K562 (cell line): ENCODE results near the gene CRELD2. TPM values are rescaled to one million over a fixed set of nuclear protein-coding genes. Genes with fewer than 3 reads are reported as not detected.

Source experiments
- ATAC-seq: fragments of 200-7000 bp; cut with Tn5 transposase; 3 replicates; pipeline ENCODE4 v1.9.1; 2020; ENCODE audit warnings: moderate library complexity
- BruUV-seq: library from RNA; stranded (reverse); fragments of 400-500 nt; replicated peaks from 2 replicates; lab custom pipeline; 2021; lab: Mats Ljungman, UMichigan
- CTCF ChIA-PET: fragments of 300-600 bp; formaldehyde crosslinking; extraction: SDS; loops from one replicate; lab custom pipeline; 2021; ENCODE audit warnings: low intra/inter-chr PET ratio; lab: Yijun Ruan, JAX
- POLR2A ChIA-PET: fragments of 300-600, 350-650 bp; sonication (Branson Sonifier 250); formaldehyde crosslinking; extraction: SDS; loops from one replicate; lab custom pipeline; 2021; ENCODE audit warnings: antibody characterized with exemption, inconsistent platforms; lab: Yijun Ruan, JAX
- DNase-seq, 4 experiments: peaks; one replicate each; pipeline versions ENCODE4 v3.0.0 to v3.0.0-alpha.2; 2011 to 2018; ENCODE audit warnings: low spot score in 3 of 4, mixed read lengths in 3 of 4; ENCODE audit errors: extremely low read depth in 1 of 4
- FAIRE-seq: peaks from 2 replicates; lab custom pipeline; 2011; peaks lifted over from hg19 to GRCh38; lab: Jason Lieb, UNC
- H2AFZ ChIP-seq: 2 replicates; pipeline ENCODE4 v1.6.0; 2011; ENCODE audit warnings: low read depth, low read length, control low read depth, inconsistent platforms
- H3K27ac ChIP-seq: fragments of 200-600 bp; 3 replicates; pipeline ENCODE4 v1.8.0; 2011; ENCODE audit warnings: low read depth, mild to moderate bottlenecking, control low read depth, inconsistent platforms, low read length, moderate library complexity, mixed read lengths; ENCODE audit errors: extremely low read depth
- H3K27me3 ChIP-seq, 2 experiments: fragments of 300-600 bp in 1 of 2; 2 replicates in 1 of 2; 3 replicates in 1 of 2; pipeline versions ENCODE4 v1.6.0 to v1.8.0; 2011; ENCODE audit warnings: inconsistent platforms in 2 of 2, low read length in 2 of 2, mild to moderate bottlenecking in 1 of 2, mixed read lengths in 1 of 2, moderate library complexity in 1 of 2; ENCODE audit not compliant: control insufficient read depth in 2 of 2, insufficient read depth in 2 of 2
- H3K36me3 ChIP-seq: fragments of 300-600 bp; 3 replicates; pipeline ENCODE4 v1.8.0; 2011; ENCODE audit warnings: mild to moderate bottlenecking, low read length, inconsistent platforms; ENCODE audit not compliant: control insufficient read depth, insufficient read depth
- H3K4me1 ChIP-seq, 2 experiments: fragments of 200-600 bp in 1 of 2; replicated peaks in 1 of 2; 2 replicates in 1 of 2; 3 replicates in 1 of 2; pipeline versions ENCODE4 v1.5.1 to v1.8.0; 2011; ENCODE audit warnings: inconsistent platforms in 2 of 2, low read length in 2 of 2, mild to moderate bottlenecking in 1 of 2, mixed read lengths in 1 of 2, moderate library complexity in 1 of 2; ENCODE audit not compliant: control insufficient read depth in 2 of 2, insufficient read depth in 2 of 2
- H3K4me2 ChIP-seq: 2 replicates; pipeline ENCODE4 v1.6.1; 2011; ENCODE audit warnings: low read length, control low read depth, inconsistent platforms, mixed read lengths; ENCODE audit not compliant: insufficient read depth
- H3K4me3 ChIP-seq: fragments of 200-600 bp; sonication (generic), shearing (Covaris generic); 2 replicates; pipeline ENCODE4 v1.5.1; 2016; ENCODE audit warnings: control low read depth, inconsistent platforms
- H3K79me2 ChIP-seq: fragments of 200-600 bp; 3 replicates; pipeline ENCODE4 v1.8.0; 2011; ENCODE audit warnings: low read length, inconsistent platforms; ENCODE audit not compliant: control insufficient read depth, insufficient read depth
- H3K9ac ChIP-seq, 2 experiments: 2 replicates each; pipeline versions ENCODE4 v1.6.0 to v1.6.1; 2011; ENCODE audit warnings: low read depth in 2 of 2, low read length in 2 of 2, control low read depth in 1 of 2, inconsistent platforms in 1 of 2, mild to moderate bottlenecking in 1 of 2, mixed read lengths in 1 of 2; ENCODE audit not compliant: insufficient read depth in 1 of 2
- H3K9me1 ChIP-seq: one replicate; pipeline ENCODE4 v1.6.0; 2011; ENCODE audit warnings: inconsistent platforms, mild to moderate bottlenecking, low read length, moderate library complexity; ENCODE audit not compliant: control insufficient read depth, insufficient read depth
- H3K9me3 ChIP-seq: replicated peaks from 2 replicates; pipeline ENCODE4 v1.5.1; 2011; ENCODE audit warnings: low read depth, low read length, inconsistent platforms; ENCODE audit not compliant: control insufficient read depth, insufficient read depth
- H4K20me1 ChIP-seq: replicated peaks from 2 replicates; pipeline ENCODE4 v1.6.1; 2011; ENCODE audit warnings: low read length, inconsistent platforms, mixed read lengths; ENCODE audit not compliant: control insufficient read depth, insufficient read depth
- DPF2 ChIP-seq: fragments of 450-650 bp; IDR thresholded peaks from 2 replicates; pipeline ENCODE4 v1.6.1; 2016
- HMG20B ChIP-seq: fragments of 250-450 bp; sonication (Bioruptor Pico); IDR thresholded peaks from 2 replicates; pipeline ENCODE4 v1.5.0; 2021; ENCODE audit warnings: mild to moderate bottlenecking
- KDM5B ChIP-seq: fragments of 200-600 bp; sonication (generic); IDR thresholded peaks from 2 replicates; pipeline ENCODE4 v1.6.1; 2012; ENCODE audit warnings: low read depth, mild to moderate bottlenecking, moderate library complexity, low read length, control low read depth, inconsistent platforms; ENCODE audit not compliant: insufficient replicate concordance
- MBD2 ChIP-seq: sonication (generic); IDR thresholded peaks from 2 replicates; pipeline ENCODE4 v1.6.1; 2016; ENCODE audit warnings: low read depth, borderline replicate concordance
- PHF21A ChIP-seq: fragments of 450-650 bp; IDR thresholded peaks from 2 replicates; pipeline ENCODE4 v1.6.1; 2017; ENCODE audit warnings: low read depth, borderline replicate concordance
- POLR2A ChIP-seq: fragments of 450-650 bp; conservative IDR thresholded peaks from 2 replicates; pipeline ENCODE4 v1.6.1; 2016
- PURB ChIP-seq: sonication (generic); formaldehyde crosslinking; IDR thresholded peaks from 2 replicates; pipeline ENCODE4 v1.9.0; 2021; ENCODE audit warnings: low read depth, mild to moderate bottlenecking, missing genetic modification reagents
- RBBP5 ChIP-seq: fragments of 200-600 bp; sonication (generic); IDR thresholded peaks from 2 replicates; pipeline ENCODE4 v1.6.1; 2012; ENCODE audit warnings: borderline replicate concordance, mild to moderate bottlenecking, low read length, control low read depth, inconsistent platforms; ENCODE audit not compliant: insufficient read depth, poor library complexity, severe bottlenecking
- TCFL5 ChIP-seq: fragments of 250-450 bp; sonication (Bioruptor Pico); conservative IDR thresholded peaks from 2 replicates; pipeline ENCODE4 v1.6.1; 2021; ENCODE audit warnings: mild to moderate bottlenecking, moderate library complexity, matching md5 sums
- YBX1 ChIP-seq: fragments of 450-650 bp; IDR thresholded peaks from 2 replicates; pipeline ENCODE4 v1.7.1; 2016; ENCODE audit warnings: mild to moderate bottlenecking
- ZBTB1 ChIP-seq: sonication (generic); formaldehyde crosslinking; IDR thresholded peaks from 2 replicates; pipeline ENCODE4 v1.8.1; 2023; ENCODE audit warnings: missing genetic modification reagents, low read depth, mild to moderate bottlenecking, borderline replicate concordance
- ZNF507 ChIP-seq: conservative IDR thresholded peaks from 2 replicates; pipeline ENCODE4 v1.6.1; 2017; ENCODE audit warnings: missing genetic modification characterization, missing compliant biosample characterization
- ZSCAN32 ChIP-seq: fragments of 450-650 bp; formaldehyde crosslinking; IDR thresholded peaks from 2 replicates; pipeline ENCODE4 v1.4.0; 2020; ENCODE audit warnings: mild to moderate bottlenecking, moderate library complexity
- WGBS: fragments of 100-300 bp; shearing (Covaris generic); methylation state at CpG from one replicate; pipeline ENCODE4 v1.1.6; 2016; ENCODE audit warnings: low coverage, mixed read lengths; ENCODE audit not compliant: insufficient coverage; ENCODE audit errors: missing lambda C conversion rate; 5-methylcytosine and 5-hydroxymethylcytosine counted together
- in situ Hi-C: fragments of 300-500 bp; cut with MboI; formaldehyde crosslinking; loops from 4 replicates; pipeline ENCODE4 v1.15.0; 2018; ENCODE audit warnings: inconsistent platforms, mixed read lengths
- intact Hi-C: fragments of 100-400 bp; cut with micrococcal nuclease; formaldehyde crosslinking; loops from 2 replicates; pipeline ENCODE4 v1.14.2; 2022
- polyA plus RNA-seq, 8 experiments: library from polyadenylated mRNA; depleted of rRNA in 4 of 8; stranded (reverse) in 5 of 8; unstranded in 3 of 8; fragments of >200 nt; fragmentation: Nextera tagmentation in 2 of 8; fragmentation: Illumina TruSeq in 1 of 8; extraction: Ambion mirVana in 2 of 8; extraction: Trizol in 1 of 8; gene quantifications; 2 replicates each; pipeline versions ENCODE4 v1.2.1 to v1.2.3, GENCODE V29; 2011 to 2014; ENCODE audit warnings: inconsistent platforms in 1 of 8, missing spikeins in 1 of 8
- total RNA-seq, 7 experiments: library from RNA; depleted of rRNA in 6 of 7; stranded (reverse); fragments of >200 nt in 6 of 7; fragmentation: Illumina TruSeq in 2 of 7; extraction: Trizol in 2 of 7; gene quantifications; 2 replicates each; pipeline versions ENCODE4 v1.2.1 to v1.2.3, GENCODE V29; 2011 to 2021; ENCODE audit warnings: low replicate concordance in 1 of 7
- TF ChIP-seq, protein P1 (sequence below): fragments of 450-650 bp; IDR thresholded peaks from one replicate; pipeline ENCODE4 v1.6.1; 2018; ENCODE audit warnings: mild to moderate bottlenecking, moderate library complexity; ENCODE audit not compliant: partially characterized antibody
- TF ChIP-seq, protein P2 (sequence below): fragments of 250-450 bp; sonication (Bioruptor Pico); IDR thresholded peaks from 2 replicates; pipeline ENCODE4 v1.5.0; 2020; ENCODE audit warnings: mild to moderate bottlenecking
- TF ChIP-seq, protein P3 (sequence below), 2 experiments: fragments of 450-650 bp in 1 of 2; IDR thresholded peaks; 2 replicates each; pipeline ENCODE4 v1.6.1; 2011 to 2017; ENCODE audit warnings: low read depth in 2 of 2, antibody characterized with exemption in 1 of 2, borderline replicate concordance in 1 of 2, low read length in 1 of 2, mild to moderate bottlenecking in 1 of 2, mixed read lengths in 1 of 2; ENCODE audit not compliant: control insufficient read depth in 1 of 2

The CRELD2 gene
- total and polyA plus RNA-seq, 9 of the 15 experiments (the other 6 are each of a cell fraction or from before 2014, with no cell fraction given): 0.96 to 25.3 (median 8.8) TPM

DNA sequence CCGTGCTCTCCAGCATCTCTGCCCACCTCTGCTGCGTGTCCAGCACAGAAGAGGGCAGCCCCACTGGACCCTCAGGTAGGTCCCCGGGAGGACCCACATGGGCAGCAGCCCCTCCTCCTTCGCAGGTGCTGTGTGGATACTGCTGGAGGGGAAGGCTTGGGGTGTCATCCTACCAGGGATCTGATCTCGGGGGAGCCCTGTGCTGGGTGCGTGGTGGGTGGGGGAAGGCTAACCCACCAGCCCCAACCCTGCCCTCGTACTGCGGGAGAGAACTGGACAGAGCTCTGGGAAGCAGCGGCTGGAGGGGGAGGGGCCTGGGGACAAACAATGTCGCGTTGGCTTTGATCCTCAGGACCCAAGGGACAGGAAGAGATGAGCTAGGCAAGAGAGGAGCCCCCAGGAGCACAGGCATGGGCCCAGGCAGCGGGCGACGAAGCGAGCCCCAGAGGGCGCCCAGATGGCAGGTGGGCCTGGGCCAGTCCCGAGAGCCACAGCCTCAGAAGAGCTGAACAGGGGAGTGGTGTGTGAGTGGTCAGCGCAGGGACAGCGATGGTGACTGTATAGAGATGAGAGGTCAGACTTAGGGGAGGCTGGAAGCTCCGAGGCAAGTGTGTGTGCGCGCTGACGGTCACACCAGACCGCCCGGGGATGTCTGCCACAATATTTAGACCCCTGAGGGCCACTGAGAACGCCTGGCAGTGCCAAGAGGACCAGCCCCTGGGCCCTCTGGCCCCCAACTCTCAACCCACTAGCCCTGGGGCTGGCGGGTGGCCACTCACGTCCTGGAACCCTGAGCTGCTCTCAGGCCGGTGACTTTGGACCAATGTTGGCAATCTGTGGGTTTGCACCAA lies 40.7 kb downstream of the CRELD2 start:
- peak overlapping the region; percentile 76 for H3K4me3 ChIP-seq
- peak overlapping the region; percentile 88 to 95 for H3K9ac ChIP-seq
- WGBS: 72% methylated on average over 21 of the region's 29 CpGs
- H4K20me1 ChIP-seq: peaks cover 15% of the 10 kb centered on the region
- POLR2A ChIA-PET: interaction anchor here (0.5 to 2.9 kb wide), 6 partner anchors 7 to 692 kb away, joined by 3 to 10 read pairs (median 4); no protein-coding TSS in a partner anchor
- H3K79me2 ChIP-seq: peaks cover 42% of the 10 kb centered on the region
- no peaks in the 10 kb centered on the region for H3K27me3 ChIP-seq
- H3K9me3 ChIP-seq: no peaks in the 10 kb centered on the region
- peaks cover 24% of the 10 kb centered on the region; the same call in 1 of the 3 replicates for H3K36me3 ChIP-seq
- peak in 2 of 4 experiments; percentile 15 to 28 for DNase-seq
- ATAC-seq: no peak
- H3K4me1 ChIP-seq: peaks cover 20 to 86% of the 10 kb centered on the region in 2 experiments
- in situ Hi-C loops: no loop called here
- intact Hi-C loops: no loop called here
- FAIRE-seq: no peak
- peak overlapping the region; percentile 90 for H3K4me2 ChIP-seq
- CTCF ChIA-PET: no interaction called here
- BruUV-seq: no TSS peak
- no peaks in the 10 kb centered on the region for H3K9me1 ChIP-seq
- H3K27ac ChIP-seq: peak overlapping the region; percentile 94
- H2AFZ ChIP-seq: peak overlapping the region; percentile 70; the same call in 1 of the 2 replicates
- TF ChIP-seq TCFL5 (CRISPR knock-in tag) (no peak), PHF21A (no peak), ZBTB1 (no peak), ZNF507 (no peak), PURB (CRISPR knock-in tag) (no peak), RBBP5 (no peak), YBX1 (no peak), POLR2A (no peak), MBD2 (no peak), DPF2 (no peak), HMG20B (CRISPR knock-in tag) (no peak), KDM5B (peak; percentile 15), ZSCAN32 (CRISPR knock-in tag) (no peak)
- TF ChIP-seq, protein P1, sequence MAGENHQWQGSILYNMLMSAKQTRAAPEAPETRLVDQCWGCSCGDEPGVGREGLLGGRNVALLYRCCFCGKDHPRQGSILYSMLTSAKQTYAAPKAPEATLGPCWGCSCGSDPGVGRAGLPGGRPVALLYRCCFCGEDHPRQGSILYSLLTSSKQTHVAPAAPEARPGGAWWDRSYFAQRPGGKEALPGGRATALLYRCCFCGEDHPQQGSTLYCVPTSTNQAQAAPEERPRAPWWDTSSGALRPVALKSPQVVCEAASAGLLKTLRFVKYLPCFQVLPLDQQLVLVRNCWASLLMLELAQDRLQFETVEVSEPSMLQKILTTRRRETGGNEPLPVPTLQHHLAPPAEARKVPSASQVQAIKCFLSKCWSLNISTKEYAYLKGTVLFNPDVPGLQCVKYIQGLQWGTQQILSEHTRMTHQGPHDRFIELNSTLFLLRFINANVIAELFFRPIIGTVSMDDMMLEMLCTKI: no peak
- TF ChIP-seq, protein P2, sequence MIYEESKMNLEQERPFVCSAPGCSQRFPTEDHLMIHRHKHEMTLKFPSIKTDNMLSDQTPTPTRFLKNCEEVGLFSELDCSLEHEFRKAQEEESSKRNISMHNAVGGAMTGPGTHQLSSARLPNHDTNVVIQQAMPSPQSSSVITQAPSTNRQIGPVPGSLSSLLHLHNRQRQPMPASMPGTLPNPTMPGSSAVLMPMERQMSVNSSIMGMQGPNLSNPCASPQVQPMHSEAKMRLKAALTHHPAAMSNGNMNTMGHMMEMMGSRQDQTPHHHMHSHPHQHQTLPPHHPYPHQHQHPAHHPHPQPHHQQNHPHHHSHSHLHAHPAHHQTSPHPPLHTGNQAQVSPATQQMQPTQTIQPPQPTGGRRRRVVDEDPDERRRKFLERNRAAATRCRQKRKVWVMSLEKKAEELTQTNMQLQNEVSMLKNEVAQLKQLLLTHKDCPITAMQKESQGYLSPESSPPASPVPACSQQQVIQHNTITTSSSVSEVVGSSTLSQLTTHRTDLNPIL (CRISPR knock-in tag): no peak
- TF ChIP-seq, protein P3, sequence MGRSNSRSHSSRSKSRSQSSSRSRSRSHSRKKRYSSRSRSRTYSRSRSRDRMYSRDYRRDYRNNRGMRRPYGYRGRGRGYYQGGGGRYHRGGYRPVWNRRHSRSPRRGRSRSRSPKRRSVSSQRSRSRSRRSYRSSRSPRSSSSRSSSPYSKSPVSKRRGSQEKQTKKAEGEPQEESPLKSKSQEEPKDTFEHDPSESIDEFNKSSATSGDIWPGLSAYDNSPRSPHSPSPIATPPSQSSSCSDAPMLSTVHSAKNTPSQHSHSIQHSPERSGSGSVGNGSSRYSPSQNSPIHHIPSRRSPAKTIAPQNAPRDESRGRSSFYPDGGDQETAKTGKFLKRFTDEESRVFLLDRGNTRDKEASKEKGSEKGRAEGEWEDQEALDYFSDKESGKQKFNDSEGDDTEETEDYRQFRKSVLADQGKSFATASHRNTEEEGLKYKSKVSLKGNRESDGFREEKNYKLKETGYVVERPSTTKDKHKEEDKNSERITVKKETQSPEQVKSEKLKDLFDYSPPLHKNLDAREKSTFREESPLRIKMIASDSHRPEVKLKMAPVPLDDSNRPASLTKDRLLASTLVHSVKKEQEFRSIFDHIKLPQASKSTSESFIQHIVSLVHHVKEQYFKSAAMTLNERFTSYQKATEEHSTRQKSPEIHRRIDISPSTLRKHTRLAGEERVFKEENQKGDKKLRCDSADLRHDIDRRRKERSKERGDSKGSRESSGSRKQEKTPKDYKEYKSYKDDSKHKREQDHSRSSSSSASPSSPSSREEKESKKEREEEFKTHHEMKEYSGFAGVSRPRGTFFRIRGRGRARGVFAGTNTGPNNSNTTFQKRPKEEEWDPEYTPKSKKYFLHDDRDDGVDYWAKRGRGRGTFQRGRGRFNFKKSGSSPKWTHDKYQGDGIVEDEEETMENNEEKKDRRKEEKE (IDR thresholded peaks at IDR 0.05; ENCODE audit: borderline replicate concordance in 1 of 2, control insufficient read depth in 1 of 2, low read depth in 2 of 2, low read length in 1 of 2): no peak
